Measurements from ENCODE around the gene AOC2.
"Not testable (repeated sequence)": the region's sequence is repeated elsewhere in the genome, so short reads cannot be mapped to it uniquely, and the experiment has no call there.

Gene AOC2

GRCh38 chr17:42883802-42884558 lies 39.6 kb downstream of the AOC2 start:
- no peak for DNase-seq

GRCh38 chr17:42885806-42886205 lies 41.4 kb downstream of the AOC2 start:
- DNase-seq = not testable (repeated sequence)

- no peak for DNase-seq
Observed at GRCh38 chr17:42886283-42887176, 42.1 kb downstream of the AOC2 start.

- DNase-seq = no peak
Observed at GRCh38 chr17:42889809-42890208, 45.4 kb downstream of the AOC2 start.

- DNase-seq = no peak
Observed at GRCh38 chr17:42891539-42892152, 47.3 kb downstream of the AOC2 start.

GRCh38 chr17:42893359-42893758 lies 49.0 kb downstream of the AOC2 start:
- DNase-seq = no peak

GRCh38 chr17:42894283-42895184 lies 50.2 kb downstream of the AOC2 start:
- DNase-seq = no peak

- no peak for DNase-seq
Observed at GRCh38 chr17:42895185-42895555, 50.8 kb downstream of the AOC2 start.

- DNase-seq = no peak
Observed at GRCh38 chr17:42898147-42898811, 53.9 kb downstream of the AOC2 start.

GRCh38 chr17:42899981-42900380 lies 55.6 kb downstream of the AOC2 start:
- not testable (repeated sequence) for DNase-seq

Data from CD4-positive, alpha-beta T cell treated with Interleukin-17A for 4 hours (primary cell).